MCF 10A (cell line): Measurements from ENCODE around the gene MEF2D. TPM values are rescaled to one million over a fixed set of nuclear protein-coding genes. Genes with fewer than 3 reads are reported as not detected.

Experiments
- BruUV-seq: library from RNA; stranded (reverse); fragments of 400-500 nt; replicated peaks from 2 replicates; lab custom pipeline; 2021; lab: Mats Ljungman, UMichigan
- CTCF ChIA-PET: fragments of 300-600 bp; sonication (Branson Sonifier 250); formaldehyde crosslinking; extraction: SDS; loops from one replicate; lab custom pipeline; 2021; ENCODE audit warnings: antibody characterized with exemption, inconsistent platforms; lab: Yijun Ruan, JAX
- POLR2A ChIA-PET: fragments of 300-600, 350-650 bp; sonication (Branson Sonifier 250); formaldehyde crosslinking; extraction: SDS; loops from one replicate; lab custom pipeline; 2020; ENCODE audit warnings: antibody characterized with exemption, inconsistent platforms; lab: Yijun Ruan, JAX
- DNase-seq: peaks from one replicate; pipeline ENCODE4 v3.0.0-alpha.2; 2018; ENCODE audit not compliant: unreplicated experiment
- H3K27ac Mint-ChIP-seq: one replicate; pipeline ENCODE4 v1.8.0; 2022; ENCODE audit warnings: mild to moderate bottlenecking, low read depth, mixed read lengths; ENCODE audit not compliant: unreplicated experiment
- H3K27me3 Mint-ChIP-seq: one replicate; pipeline ENCODE4 v1.8.0; 2022; ENCODE audit warnings: mixed read lengths; ENCODE audit not compliant: insufficient read depth, unreplicated experiment
- H3K36me3 Mint-ChIP-seq: one replicate; pipeline ENCODE4 v1.8.0; 2022; ENCODE audit warnings: mild to moderate bottlenecking, moderate library complexity, mixed read lengths; ENCODE audit not compliant: insufficient read depth, unreplicated experiment
- H3K4me1 Mint-ChIP-seq: one replicate; pipeline ENCODE4 v1.8.0; 2022; ENCODE audit warnings: mixed read lengths; ENCODE audit not compliant: insufficient read depth, unreplicated experiment
- H3K4me3 Mint-ChIP-seq: one replicate; pipeline ENCODE4 v1.8.0; 2022; ENCODE audit warnings: mild to moderate bottlenecking, moderate library complexity, mixed read lengths; ENCODE audit not compliant: unreplicated experiment
- H3K9me3 Mint-ChIP-seq: one replicate; pipeline ENCODE4 v1.8.0; 2022; ENCODE audit warnings: mixed read lengths; ENCODE audit not compliant: unreplicated experiment
- CTCF ChIP-seq: fragments of 200-600 bp; IDR thresholded peaks from one replicate; pipeline ENCODE4 v1.8.0; 2022; ENCODE audit warnings: antibody characterized with exemption, mild to moderate bottlenecking; ENCODE audit not compliant: unreplicated experiment
- intact Hi-C: fragments of 100-400 bp; cut with micrococcal nuclease; formaldehyde crosslinking; loops from 2 replicates; pipeline ENCODE4 v1.14.1; 2022
- total RNA-seq: library from RNA; stranded (reverse); gene quantifications from 2 replicates; pipeline ENCODE4 v1.2.3, GENCODE V29; 2022

The MEF2D gene
- total RNA-seq, 1 experiment from 2014 or later, result 113 TPM

GRCh38 chr1:156525856-156526489 is 25.4 kb upstream of the MEF2D start:
- H3K4me1 Mint-ChIP-seq, result no peaks in the 10 kb centered on the region
- no peaks in the 10 kb centered on the region for H3K9me3 Mint-ChIP-seq
- no peak overlapping the region for H3K27ac Mint-ChIP-seq
- no peak overlapping the region for H3K4me3 Mint-ChIP-seq
- DNase-seq, result no peak
- no TSS peak for BruUV-seq
- H3K27me3 Mint-ChIP-seq, result no peaks in the 10 kb centered on the region
- ChIA-PET POLR2A (interaction anchor here (0.8 to 1.7 kb wide), 3 partner anchors 8 to 25 kb away, joined by 4 to 6 read pairs (median 4); partner anchors contain the start of gene MEF2D), CTCF (interaction anchor here (0.7 to 2.3 kb wide), 4 partner anchors 9 to 80 kb away, joined by 3 to 11 read pairs (median 4); partner anchors contain the start of gene MEF2D)
- intact Hi-C loops, result no loop called here
- peaks cover 22% of the 10 kb centered on the region for H3K36me3 Mint-ChIP-seq
- TF ChIP-seq CTCF, result no peak

GRCh38 chr1:156525071-156525501 is 24.5 kb upstream of the MEF2D start:
- no TSS peak for BruUV-seq
- Mint-ChIP-seq H3K4me3 (no peak overlapping the region), H3K4me1 (no peaks in the 10 kb centered on the region), H3K36me3 (peaks cover 22% of the 10 kb centered on the region), H3K27me3 (no peaks in the 10 kb centered on the region), H3K27ac (no peak overlapping the region), H3K9me3 (no peaks in the 10 kb centered on the region)
- intact Hi-C loops, result no loop called here
- POLR2A ChIA-PET, result interaction anchor here (0.6 to 1.7 kb wide), 6 partner anchors 10 to 87 kb away, joined by 3 to 4 read pairs (median 4); partner anchors contain the start of genes MEF2D and NAXE
- DNase-seq, result no peak
- no peak for TF ChIP-seq CTCF
- CTCF ChIA-PET, result interaction anchor here (0.5 to 2.3 kb wide), 4 partner anchors 17 to 650 kb away, joined by 3 to 11 read pairs (median 4); partner anchors contain the start of gene MEF2D

- CTCF ChIA-PET, result interaction anchor here (0.6 to 2.3 kb wide), 4 partner anchors 23 to 202 kb away, joined by 3 to 11 read pairs (median 3); partner anchors contain the start of gene MEF2D
Measured at GRCh38 chr1:156524481-156524869, 23.9 kb upstream of the MEF2D start.

More at GRCh38 chr1:156524481-156524869, 23.9 kb upstream of the MEF2D start:
- POLR2A ChIA-PET, result interaction anchor here (0.8 to 1.2 kb wide), 3 partner anchors 11 to 67 kb away, joined by 3 to 4 read pairs (median 3); partner anchors contain the start of genes MEF2D and NAXE
- H3K27ac Mint-ChIP-seq, result no peak overlapping the region
- DNase-seq, result no peak
- peaks cover 20% of the 10 kb centered on the region for H3K36me3 Mint-ChIP-seq
- BruUV-seq, result no TSS peak
- H3K27me3 Mint-ChIP-seq, result no peaks in the 10 kb centered on the region
- TF ChIP-seq CTCF, result no peak
- no peaks in the 10 kb centered on the region for H3K9me3 Mint-ChIP-seq
- H3K4me1 Mint-ChIP-seq, result no peaks in the 10 kb centered on the region
- intact Hi-C loops, result no loop called here
- H3K4me3 Mint-ChIP-seq, result no peak overlapping the region
